ENCODE measurements around the gene SRRM1.

DNA sequence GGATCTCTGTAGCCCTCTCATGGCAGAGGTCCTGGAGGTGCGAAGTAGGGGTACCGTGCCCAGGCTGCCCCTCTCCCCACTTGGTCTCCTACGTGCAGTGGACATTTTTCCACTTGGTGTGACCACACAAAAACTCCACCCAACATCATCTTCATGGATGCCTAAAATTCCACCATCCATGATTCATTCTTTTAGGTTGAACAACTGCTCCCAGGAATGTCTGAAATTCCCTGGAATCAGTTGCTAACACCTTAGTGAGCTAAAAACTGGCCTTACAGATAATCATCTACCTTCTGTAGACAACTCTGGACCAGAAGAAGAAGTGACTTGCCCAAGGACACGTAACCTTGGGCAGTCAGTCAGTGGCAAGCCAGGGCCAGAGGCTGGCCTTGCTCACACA is 70.1 kb downstream of the SRRM1 start:
- TF ChIP-seq REST (IDR thresholded peaks at IDR 0.05; ENCODE audit: insufficient read depth in 1 of 2, low read depth in 2 of 2, low read length in 1 of 2), result no peak
- TF ChIP-seq, protein P1, sequence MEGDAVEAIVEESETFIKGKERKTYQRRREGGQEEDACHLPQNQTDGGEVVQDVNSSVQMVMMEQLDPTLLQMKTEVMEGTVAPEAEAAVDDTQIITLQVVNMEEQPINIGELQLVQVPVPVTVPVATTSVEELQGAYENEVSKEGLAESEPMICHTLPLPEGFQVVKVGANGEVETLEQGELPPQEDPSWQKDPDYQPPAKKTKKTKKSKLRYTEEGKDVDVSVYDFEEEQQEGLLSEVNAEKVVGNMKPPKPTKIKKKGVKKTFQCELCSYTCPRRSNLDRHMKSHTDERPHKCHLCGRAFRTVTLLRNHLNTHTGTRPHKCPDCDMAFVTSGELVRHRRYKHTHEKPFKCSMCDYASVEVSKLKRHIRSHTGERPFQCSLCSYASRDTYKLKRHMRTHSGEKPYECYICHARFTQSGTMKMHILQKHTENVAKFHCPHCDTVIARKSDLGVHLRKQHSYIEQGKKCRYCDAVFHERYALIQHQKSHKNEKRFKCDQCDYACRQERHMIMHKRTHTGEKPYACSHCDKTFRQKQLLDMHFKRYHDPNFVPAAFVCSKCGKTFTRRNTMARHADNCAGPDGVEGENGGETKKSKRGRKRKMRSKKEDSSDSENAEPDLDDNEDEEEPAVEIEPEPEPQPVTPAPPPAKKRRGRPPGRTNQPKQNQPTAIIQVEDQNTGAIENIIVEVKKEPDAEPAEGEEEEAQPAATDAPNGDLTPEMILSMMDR (IDR thresholded peaks at IDR 0.05), result no peak
